ENCODE data around the gene RELL2.

DNA sequence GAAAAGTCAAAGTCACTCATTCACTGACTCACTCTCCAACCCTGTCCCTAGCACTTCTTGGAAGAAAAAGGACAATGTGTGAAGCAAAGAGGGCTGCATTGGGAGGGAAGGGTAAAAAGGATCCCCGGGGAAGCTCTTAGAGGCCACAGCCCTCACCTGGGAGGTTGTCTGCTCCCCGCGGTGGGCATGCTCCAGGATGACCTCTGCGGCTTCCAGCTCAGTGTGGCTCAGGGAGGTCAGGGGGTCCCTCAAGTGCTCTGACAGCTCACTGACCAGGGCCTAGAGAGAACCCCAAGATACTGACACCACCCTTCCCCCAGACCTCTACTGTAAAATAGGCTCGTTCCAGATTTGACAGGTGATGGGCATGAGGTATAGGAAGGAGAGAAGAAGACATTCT, 10.4 kb downstream of the RELL2 start:
- TF ChIP-seq EZH2phosphoT487 (IDR thresholded peaks at IDR 0.05; ENCODE audit: insufficient read depth, low read depth) (no peak), EZH2 (IDR thresholded peaks at IDR 0.05; ENCODE audit: insufficient read depth, poor library complexity, severe bottlenecking) (no peak)

Data from GM23248 (cell line).